ENCODE results near the gene UMOD. TPM values are rescaled to one million over a fixed set of nuclear protein-coding genes. Genes with fewer than 3 reads are reported as not detected.

The UMOD gene
- not detected in 2 replicates for total RNA-seq (2011; cell fraction: chromatin; rRNA removed; ENCODE audit: low replicate concordance)
- not detected in 2 replicates for total RNA-seq (2011; cell fraction: nucleolus; rRNA removed)
- not detected in 2 replicates for total RNA-seq (2011; cell fraction: nucleoplasm; rRNA removed)
- total RNA-seq (2014; rRNA removed), result not detected in 2 replicates
- not detected in 2 replicates for total RNA-seq (2014; rRNA removed; fragmentation: Illumina TruSeq; extraction: Trizol)
- not detected in 2 replicates for total RNA-seq (2015; rRNA removed; fragmentation: Illumina TruSeq; extraction: Trizol)
- total RNA-seq (2021), result not detected in 2 replicates
- not detected in 2 replicates for polyA plus RNA-seq (2011; rRNA removed)
- polyA plus RNA-seq (2011; cell fraction: cytosol; rRNA removed), result not detected in 2 replicates
- not detected in 2 replicates for polyA plus RNA-seq (2011; cell fraction: nucleus; rRNA removed)
- not detected in 2 replicates for polyA plus RNA-seq (2012)
- polyA plus RNA-seq (2014; fragmentation: Illumina TruSeq; extraction: Trizol), result not detected in 2 replicates
- polyA plus RNA-seq (2014; fragmentation: Nextera tagmentation; extraction: Ambion mirVana), result not detected
- not detected in 2 replicates for polyA plus RNA-seq (2014; rRNA removed)
- polyA minus RNA-seq (2011; rRNA and poly(A)+ RNA removed), result not detected in 2 replicates
- not detected in 2 replicates for polyA minus RNA-seq (2011; cell fraction: cytosol; rRNA and poly(A)+ RNA removed)
- polyA minus RNA-seq (2011; cell fraction: nucleus; rRNA and poly(A)+ RNA removed), result not detected in 2 replicates
- not detected for Bru-seq, nascent RNA
- not detected for BruChase-seq, experiment 1, labeled RNA remaining after a 2-hour chase
- BruChase-seq, experiment 2, labeled RNA remaining after a 6-hour chase, result not detected
- long read RNA-seq, experiment 1, result 0 reads
- long read RNA-seq, experiment 2, result 0 reads
- long read RNA-seq, experiment 3, result 0 reads

- Histone ChIP-seq H3K27me3 (ENCODE audit: control insufficient read depth in 2 of 2, insufficient read depth in 2 of 2, low read length in 2 of 2) (peaks cover 2 to 16% of the 10 kb centered on the region in 2 experiments; a peak in 3 of 5 replicates), H3K36me3 (ENCODE audit: control insufficient read depth, insufficient read depth, low read length) (no peaks in the 10 kb centered on the region), H3K4me2 (ENCODE audit: insufficient read depth, low read length) (no peak within 1 kb of the TSS), H3K4me3 (no peak within 1 kb of the TSS), H3K9me3 (replicated peaks; ENCODE audit: control insufficient read depth, insufficient read depth, low read depth, low read length) (no peaks in the 10 kb centered on the region), H3K27ac (ENCODE audit: extremely low read depth, low read depth, low read length) (no peak within 1 kb of the TSS), H3K79me2 (ENCODE audit: control insufficient read depth, insufficient read depth, low read length) (no peaks in the 10 kb centered on the region), H3K9ac (ENCODE audit: insufficient read depth in 1 of 2, low read depth in 2 of 2, low read length in 2 of 2) (no peak within 1 kb of the TSS), H4K20me1 (replicated peaks; ENCODE audit: control insufficient read depth, insufficient read depth, low read length) (0 out of 2 replicates have a peak, but pooled peaks cover 6% of the 10 kb centered on the region), H3K4me1 (replicated peaks in 1 of 2; ENCODE audit: control insufficient read depth in 2 of 2, insufficient read depth in 2 of 2, low read length in 2 of 2) (peaks cover 0 to 8% of the 10 kb centered on the region in 2 experiments; a peak in 1 of 5 replicates), H3K9me1 (ENCODE audit: control insufficient read depth, insufficient read depth, low read length) (no peaks in the 10 kb centered on the region), H2AFZ (ENCODE audit: low read depth, low read length) (no peak within 1 kb of the TSS)
- ATAC-seq, result no peak
- TF ChIP-seq ZNF175 (CRISPR knock-in tag; IDR thresholded peaks at IDR 0.05; ENCODE audit: low read depth) (no peak), SPI1 (IDR thresholded peaks at IDR 0.05; ENCODE audit: borderline replicate concordance, low read depth, low read length) (no peak), RBM14 (IDR thresholded peaks at IDR 0.05; ENCODE audit: borderline replicate concordance, insufficient read depth, low read depth, low read length) (no peak), ZC3H8 (IDR thresholded peaks at IDR 0.05) (no peak), MCM2 (IDR thresholded peaks at IDR 0.05; ENCODE audit: low read depth) (no peak), CBFB (CRISPR knock-in tag; IDR thresholded peaks at IDR 0.05) (no peak), HMGXB4 (CRISPR knock-in tag; IDR thresholded peaks at IDR 0.05) (no peak), E2F8 (IDR thresholded peaks at IDR 0.05; ENCODE audit: low read depth, partially characterized antibody) (no peak), ZNF280A (IDR thresholded peaks at IDR 0.05; ENCODE audit: low read depth, partially characterized antibody) (no peak), CBX1 (IDR thresholded peaks at IDR 0.05; ENCODE audit: low read depth) (no peak), DNMT1 (IDR thresholded peaks at IDR 0.05) (no peak), HDGF (IDR thresholded peaks at IDR 0.05) (no peak), SAFB2 (IDR thresholded peaks at IDR 0.05; ENCODE audit: borderline replicate concordance, low read depth, low read length, severe bottlenecking) (no peak), ZNF121 (CRISPR knock-in tag; conservative IDR thresholded peaks at IDR 0.05) (no peak)
- 0% methylated on average over 2 of the region's 2 CpGs for WGBS (ENCODE audit: insufficient coverage, low coverage, missing lambda C conversion rate)
- no peak for FAIRE-seq
- no TSS peak for BruUV-seq (replicated peaks)
- ChIA-PET POLR2A (no interaction called here), CTCF (ENCODE audit: low intra/inter-chr PET ratio) (interaction anchor here (0.6 kb wide), 1 partner anchor 793 kb away, joined by 3 read pairs; no protein-coding TSS in a partner anchor)
- intact Hi-C loops (cut with micrococcal nuclease) (no loop called here), in situ Hi-C loops (cut with MboI) (no loop called here)
- no peak for DNase-seq (ENCODE audit: extremely low read depth in 1 of 4, low spot score in 3 of 4)
Measured at GRCh38 chr16:20352615-20353014, at the start of gene UMOD. UMOD (minus strand) TSS chr16:20352715; CDS start chr16:20350737, 1,978 bp downstream.
